A549 (cell line): ENCODE data around the gene MYH10.

ENCODE experiments used
- CBX8 ChIP-seq: fragments of 200-600 bp; sonication (generic); IDR thresholded peaks from 2 replicates; pipeline ENCODE4 v1.6.1; 2016
- EP300 ChIP-seq, 2 experiments: fragments of >200 bp; sonication (Bioruptor Twin); formaldehyde crosslinking; IDR thresholded peaks; 2 replicates in 1 of 2; 3 replicates in 1 of 2; pipeline ENCODE4 v1.6.1; 2016 to 2017
- MYC ChIP-seq: IDR thresholded peaks from 2 replicates; pipeline ENCODE4 v1.6.1; 2012; ENCODE audit warnings: mild to moderate bottlenecking, inconsistent platforms, low read length, improper control_type of control experiment, borderline replicate concordance
- RFX5 ChIP-seq: fragments of 450-650 bp; IDR thresholded peaks from 2 replicates; pipeline ENCODE4 v1.7.1; 2014; ENCODE audit warnings: antibody characterized with exemption, mild to moderate bottlenecking, moderate library complexity
- TF ChIP-seq, protein P1 (sequence below): fragments of >200 bp; sonication (Bioruptor Twin); formaldehyde crosslinking; IDR thresholded peaks from 3 replicates; pipeline ENCODE4 v1.5.1; 2016

DNA sequence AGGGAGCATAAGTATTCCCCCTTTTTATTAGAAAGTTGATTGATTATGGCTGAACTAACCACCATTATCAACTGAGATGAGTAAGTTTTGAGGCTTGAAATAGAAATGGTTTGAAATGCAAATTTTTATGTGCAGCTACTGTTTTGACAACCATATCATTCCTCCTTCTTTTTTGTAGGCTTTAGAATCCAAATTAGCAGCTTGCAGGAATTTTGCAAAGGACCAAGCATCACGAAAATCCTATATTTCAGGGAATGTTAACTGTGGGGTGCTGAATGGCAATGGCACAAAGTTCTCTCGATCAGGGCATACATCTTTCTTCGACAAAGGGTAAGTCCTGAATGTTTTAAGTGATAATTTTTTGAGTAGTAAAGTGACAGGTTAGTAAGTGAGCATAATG lies 170.7 kb downstream of the MYH10 start:
- TF ChIP-seq, protein P1, sequence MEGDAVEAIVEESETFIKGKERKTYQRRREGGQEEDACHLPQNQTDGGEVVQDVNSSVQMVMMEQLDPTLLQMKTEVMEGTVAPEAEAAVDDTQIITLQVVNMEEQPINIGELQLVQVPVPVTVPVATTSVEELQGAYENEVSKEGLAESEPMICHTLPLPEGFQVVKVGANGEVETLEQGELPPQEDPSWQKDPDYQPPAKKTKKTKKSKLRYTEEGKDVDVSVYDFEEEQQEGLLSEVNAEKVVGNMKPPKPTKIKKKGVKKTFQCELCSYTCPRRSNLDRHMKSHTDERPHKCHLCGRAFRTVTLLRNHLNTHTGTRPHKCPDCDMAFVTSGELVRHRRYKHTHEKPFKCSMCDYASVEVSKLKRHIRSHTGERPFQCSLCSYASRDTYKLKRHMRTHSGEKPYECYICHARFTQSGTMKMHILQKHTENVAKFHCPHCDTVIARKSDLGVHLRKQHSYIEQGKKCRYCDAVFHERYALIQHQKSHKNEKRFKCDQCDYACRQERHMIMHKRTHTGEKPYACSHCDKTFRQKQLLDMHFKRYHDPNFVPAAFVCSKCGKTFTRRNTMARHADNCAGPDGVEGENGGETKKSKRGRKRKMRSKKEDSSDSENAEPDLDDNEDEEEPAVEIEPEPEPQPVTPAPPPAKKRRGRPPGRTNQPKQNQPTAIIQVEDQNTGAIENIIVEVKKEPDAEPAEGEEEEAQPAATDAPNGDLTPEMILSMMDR, result no peak
- TF ChIP-seq RFX5, result no peak
- no peak for TF ChIP-seq EP300 (IDR thresholded peaks at IDR 0.05)
- TF ChIP-seq MYC, result no peak
- no peak for TF ChIP-seq CBX8
